Measurements from ENCODE around the gene SS18. TPM values are rescaled to one million over a fixed set of nuclear protein-coding genes. Genes with fewer than 3 reads are reported as not detected.

The SS18 gene
- total and polyA plus RNA-seq, 2 of the 13 experiments (the other 11 are each of a cell fraction or from before 2014, with no cell fraction given) = 49.2 to 82.7 TPM

DNA sequence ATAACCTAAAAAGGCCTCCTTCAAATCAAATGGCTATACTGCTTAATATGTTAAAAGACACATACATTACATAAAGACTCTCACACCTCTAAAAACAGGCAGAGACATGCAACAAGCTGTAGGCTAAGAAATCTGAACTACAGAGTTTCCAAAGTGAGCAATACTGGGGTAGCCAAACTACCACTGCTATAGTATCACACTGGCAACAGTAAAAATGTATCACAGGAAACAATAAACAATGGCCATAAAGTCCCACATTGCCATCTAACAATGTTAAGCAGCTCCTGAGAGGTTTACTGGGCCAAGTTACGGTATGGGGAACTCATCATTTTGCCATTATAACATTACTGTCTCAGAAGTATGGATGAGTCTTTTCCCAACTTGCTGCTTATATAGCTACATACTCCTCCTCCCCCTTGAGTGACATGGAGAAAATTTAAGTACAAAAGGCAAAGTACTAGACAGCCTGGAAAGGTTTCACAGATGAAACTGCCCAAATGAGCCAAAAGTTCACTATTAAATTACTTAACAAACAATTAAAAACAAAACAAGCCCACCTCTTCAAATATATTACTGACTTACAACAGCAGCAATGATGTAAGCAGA, 50.3 kb downstream of the SS18 start:
- BruUV-seq (replicated peaks) = no TSS peak
- Histone ChIP-seq H4K20me1 (ENCODE audit: insufficient read depth, low read length) (no peaks in the 10 kb centered on the region; the same call in 1 of the 2 replicates), H3K27ac (ENCODE audit: extremely low read length, insufficient read depth, low read length) (no peak overlapping the region), H3K4me2 (ENCODE audit: low read depth, low read length) (no peak overlapping the region), H3K9ac (ENCODE audit: insufficient read depth, low read depth, low read length) (no peak overlapping the region), H2AFZ (ENCODE audit: low read length) (no peak overlapping the region), H3K4me3 (replicated peaks in 1 of 3; ENCODE audit: insufficient read depth in 1 of 3, low read depth in 2 of 3, low read length in 3 of 3) (no peak overlapping the region), H3K4me1 (ENCODE audit: insufficient read depth, low read length) (no peaks in the 10 kb centered on the region), H3K27me3 (ENCODE audit: control insufficient read depth in 1 of 2, insufficient read depth in 2 of 2, low read length in 2 of 2) (no peaks in the 10 kb centered on the region; a peak in 1 of 5 replicates), H3K79me2 (ENCODE audit: insufficient read depth, low read length) (no peaks in the 10 kb centered on the region), H3K9me3 (ENCODE audit: low read length) (no peaks in the 10 kb centered on the region), H3K36me3 (replicated peaks in 1 of 2; ENCODE audit: control insufficient read depth in 1 of 2, insufficient read depth in 2 of 2, low read length in 2 of 2) (peaks cover 5 to 19% of the 10 kb centered on the region in 2 experiments; a peak in 4 of 5 replicates)
- 100% methylated on average over 1 of the region's 1 CpG for WGBS (ENCODE audit: low lambda C conversion rate)
- DNase-seq (ENCODE audit: low spot score) = no peak
- ATAC-seq = no peak
- in situ Hi-C loops (cut with HindIII; ENCODE audit: extremely low pct_ligation_motif_present, low pct_unique_long_range_greater_than_20kb) (no loop called here), intact Hi-C loops (cut with micrococcal nuclease; ENCODE audit: unreplicated experiment) (no loop called here)
- CTCF ChIA-PET (ENCODE audit: low intra/inter-chr PET ratio, low total read pairs) = no interaction called here
- no peak for TF ChIP-seq ETV6 (CRISPR knock-in tag; conservative IDR thresholded peaks at IDR 0.05)
- TF ChIP-seq TAF15 (IDR thresholded peaks at IDR 0.05; ENCODE audit: low read depth, low read length, poor library complexity, severe bottlenecking) = no peak
- TF ChIP-seq CEBPB (IDR thresholded peaks at IDR 0.05; ENCODE audit: borderline replicate concordance, low read depth, low read length) = no peak
- TF ChIP-seq ZNF253 (CRISPR knock-in tag; IDR thresholded peaks at IDR 0.05; ENCODE audit: borderline replicate concordance) = no peak
- no peak for TF ChIP-seq NPAS2 (CRISPR knock-in tag; IDR thresholded peaks at IDR 0.05; ENCODE audit: borderline replicate concordance)
- TF ChIP-seq MXI1 (IDR thresholded peaks at IDR 0.05; ENCODE audit: borderline replicate concordance, low read depth, low read length) = no peak
- TF ChIP-seq U2AF2 (IDR thresholded peaks at IDR 0.05; ENCODE audit: low read depth, low read length) = no peak
- TF ChIP-seq ZNF720 (CRISPR knock-in tag; IDR thresholded peaks at IDR 0.05) = no peak
- no peak for TF ChIP-seq HNRNPLL (IDR thresholded peaks at IDR 0.05; ENCODE audit: low read depth, low read length, poor library complexity, severe bottlenecking)
- no peak for TF ChIP-seq ZNF883 (CRISPR knock-in tag; IDR thresholded peaks at IDR 0.05; ENCODE audit: not compliant biosample characterization)
- no peak for TF ChIP-seq ZEB1 (IDR thresholded peaks at IDR 0.05; ENCODE audit: insufficient replicate concordance, low read depth)
- no peak for TF ChIP-seq ZNF891 (CRISPR knock-in tag; IDR thresholded peaks at IDR 0.05)
- TF ChIP-seq SYNCRIP (IDR thresholded peaks at IDR 0.05; ENCODE audit: insufficient read depth, low read depth, low read length) = no peak
- no peak for TF ChIP-seq ZNF672 (CRISPR knock-in tag; IDR thresholded peaks at IDR 0.05)
- no peak for FAIRE-seq
- POLR2A ChIA-PET = no interaction called here

All from HepG2 (cell line).